ENCODE results near the gene ZNF485.
"Not testable (repeated sequence)": the region's sequence is repeated elsewhere in the genome, so short reads cannot be mapped to it uniquely, and the experiment has no call there.

Gene ZNF485

DNA sequence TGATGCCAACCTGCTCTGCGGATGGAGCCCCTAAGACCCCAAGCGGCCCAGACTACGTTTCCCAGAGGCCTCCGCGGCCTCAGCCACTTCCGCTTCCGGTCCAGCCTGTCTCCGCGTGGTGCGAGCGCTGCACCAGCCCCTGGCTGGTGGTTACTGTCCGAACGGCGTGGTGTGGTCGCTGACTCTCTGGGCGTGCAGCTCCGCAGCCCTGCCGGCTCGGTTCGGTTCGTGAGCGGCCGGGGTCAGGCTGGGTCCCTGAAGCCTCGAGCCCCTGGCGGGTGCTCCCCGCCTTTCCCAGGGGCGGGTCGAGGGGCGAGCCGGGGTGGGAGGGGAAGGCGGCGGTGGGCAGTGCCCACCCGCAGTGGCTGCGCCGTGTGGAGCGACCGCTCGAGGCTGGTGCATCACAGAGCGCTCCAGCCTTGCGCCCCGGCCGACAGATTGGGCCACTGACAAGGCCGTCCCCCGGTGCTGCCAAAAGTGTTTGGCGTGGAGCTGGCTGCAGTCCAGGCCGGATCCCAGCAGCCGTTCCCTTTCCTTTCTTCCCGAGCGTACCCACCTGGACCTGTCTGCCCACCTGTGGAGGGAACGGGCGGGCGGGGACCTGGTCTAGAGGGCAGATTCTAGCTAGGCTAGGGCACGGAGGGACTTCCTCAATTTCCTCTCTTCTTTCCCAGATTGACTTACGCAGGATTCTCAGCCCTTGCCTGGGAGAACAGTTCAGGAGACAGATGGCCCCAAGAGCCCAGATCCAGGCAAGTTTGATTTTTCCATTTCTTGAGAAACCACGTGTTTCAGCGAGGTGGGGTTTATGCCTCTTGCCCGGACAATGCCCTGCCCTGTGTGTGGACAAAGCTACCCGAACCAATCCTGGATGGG, at the start of gene ZNF485:
TSS of gene ZNF485 (plus strand) at position 116 of the 876 bp plus-strand sequence. CDS start at position 729, 613 bp downstream.
- DNase-seq (ENCODE audit: low spot score), result peak; percentile 81

DNA sequence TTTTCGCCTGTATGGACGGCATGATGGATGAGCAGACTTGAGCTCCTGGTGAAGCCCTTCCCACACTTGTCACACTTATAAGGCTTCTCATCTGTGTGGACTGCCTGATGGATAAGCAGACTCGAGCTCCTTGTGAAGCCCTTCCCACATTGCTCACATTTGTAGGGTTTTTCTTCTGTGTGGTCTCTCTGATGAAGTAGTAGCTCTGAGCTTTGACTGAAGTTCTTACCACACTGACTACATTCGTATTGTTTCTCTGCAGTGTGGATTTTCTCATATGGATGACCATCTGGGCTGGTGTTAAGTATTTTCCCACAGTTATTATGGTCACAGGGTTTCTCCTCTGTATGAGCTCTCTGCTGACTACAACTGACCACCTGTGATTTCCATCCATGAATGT, 49.0 kb upstream of the ZNF485 start:
- DNase-seq (ENCODE audit: low spot score), result no peak

DNA sequence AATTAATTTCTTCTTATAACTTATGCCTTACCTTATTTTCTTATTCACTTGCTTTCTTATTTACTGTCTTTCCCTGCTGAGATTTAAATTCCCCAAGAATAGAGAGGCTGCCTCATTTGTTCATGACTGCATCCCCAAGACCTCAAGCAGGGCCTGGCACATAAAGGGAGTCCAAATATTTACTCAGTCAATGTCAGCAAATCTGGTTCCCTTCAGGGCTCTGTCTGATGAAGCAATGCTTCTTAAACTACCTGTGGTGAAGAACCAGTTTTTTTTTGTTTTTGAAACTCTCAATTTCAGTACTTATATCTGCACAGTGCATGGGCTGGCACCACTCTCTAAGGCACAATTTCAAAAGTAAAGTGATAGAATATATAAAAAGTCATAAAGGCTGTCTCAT, 36.6 kb upstream of the ZNF485 start:
- no peak for DNase-seq (ENCODE audit: low spot score)

DNA sequence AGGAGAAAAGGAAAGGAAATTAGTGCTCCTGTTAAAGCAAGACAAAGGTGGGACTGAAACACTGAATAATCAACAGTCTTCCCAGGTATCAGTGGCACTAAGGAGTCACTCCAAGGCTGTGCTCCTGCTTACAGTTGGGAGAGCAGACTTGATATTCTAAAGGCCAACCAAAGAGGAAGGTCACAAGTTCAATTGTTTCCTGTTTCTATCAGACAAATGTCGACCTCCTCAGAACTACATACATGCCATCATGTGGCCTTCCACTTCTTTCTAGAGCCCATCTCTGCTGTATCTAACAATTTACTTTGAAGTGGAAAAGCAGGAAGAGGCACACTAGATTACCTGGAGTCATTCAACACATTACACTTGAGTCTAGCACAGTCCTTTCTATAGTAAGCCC, 35.3 kb upstream of the ZNF485 start:
- no peak for DNase-seq (ENCODE audit: low spot score)

DNA sequence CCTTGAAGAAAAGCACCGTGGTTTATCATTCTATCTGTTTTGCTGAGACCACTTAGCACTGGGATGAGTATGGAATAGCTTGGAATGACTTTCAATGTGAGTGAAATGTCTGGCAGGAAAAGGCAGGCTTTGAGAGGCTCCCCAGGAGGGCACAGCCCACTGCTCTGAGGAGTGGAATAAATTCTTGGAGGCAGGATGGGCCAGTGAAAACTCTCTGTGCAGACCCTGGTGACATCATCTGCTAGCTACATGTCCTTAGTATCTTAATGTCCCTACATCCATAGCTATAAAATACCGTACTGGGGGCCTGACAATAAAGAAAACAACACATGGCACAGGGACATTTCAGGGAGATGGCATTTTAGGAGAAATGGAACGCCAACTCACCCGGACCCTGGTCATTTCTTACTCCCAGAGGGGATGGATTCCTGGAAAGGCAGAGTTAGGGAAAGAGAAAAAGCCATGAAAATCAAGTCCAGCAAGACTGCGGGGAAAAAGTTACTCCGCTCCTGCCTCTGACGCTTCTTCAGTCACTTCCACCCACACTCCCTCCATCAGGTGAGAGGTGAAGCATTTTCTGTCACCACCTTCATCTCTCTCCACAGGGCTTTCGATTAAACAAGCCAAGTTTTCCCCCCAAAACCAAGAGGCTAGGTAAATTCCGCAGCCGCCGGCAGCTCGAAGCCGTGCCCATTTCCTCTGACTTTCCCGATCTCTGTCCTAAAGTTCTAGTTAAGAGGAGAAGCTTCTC, 32.8 kb upstream of the ZNF485 start:
- peak; percentile 26 for DNase-seq (ENCODE audit: low spot score)

DNA sequence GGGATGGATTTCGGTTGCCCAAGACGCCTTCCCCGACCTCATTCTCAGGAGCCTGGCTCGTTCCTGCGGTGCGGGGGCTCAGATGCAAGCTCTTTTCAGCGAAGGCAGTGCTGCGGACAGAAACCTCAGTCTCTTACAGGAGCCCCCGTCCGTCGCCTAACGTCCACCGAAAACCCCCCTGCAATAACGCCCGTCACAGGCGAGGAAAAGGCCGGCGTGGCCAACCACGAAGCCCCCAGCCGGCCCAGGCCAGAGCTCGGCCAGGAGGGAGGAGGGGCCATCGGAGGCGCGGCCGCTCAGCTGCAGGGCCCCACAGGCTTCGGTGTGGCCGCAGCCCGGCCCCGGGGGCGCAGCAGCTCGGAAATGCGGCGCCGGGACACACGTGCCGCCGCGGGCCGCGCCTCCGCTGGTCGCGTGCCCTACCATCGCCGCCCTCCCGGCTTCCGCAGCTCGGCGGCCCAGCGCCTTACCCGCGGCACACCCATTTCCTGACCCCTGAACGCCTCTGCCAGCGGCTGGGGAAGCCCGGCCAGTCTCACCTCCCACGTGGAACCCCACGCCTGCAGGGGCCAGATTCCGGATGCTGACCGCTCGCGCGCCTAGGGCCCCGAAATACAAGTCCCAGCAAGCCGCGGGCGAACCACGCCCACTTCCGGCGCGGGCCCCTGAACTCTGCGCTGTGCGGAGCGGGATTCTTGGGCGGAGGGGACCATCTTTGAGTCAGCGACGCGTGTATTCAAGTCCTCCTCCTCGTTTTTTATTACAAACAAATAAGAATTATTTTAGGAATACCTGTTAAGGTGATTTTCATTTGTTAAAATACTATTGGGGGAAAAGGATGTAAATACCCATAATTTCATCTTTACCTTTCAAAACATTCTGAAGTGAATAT, 32.0 kb upstream of the ZNF485 start, which contains the start of gene ZNF239:
TSS of gene ZNF239 (minus strand) at position 616 of the 892 bp plus-strand sequence. CDS start 16,537 bp downstream, outside the sequence.
- DNase-seq (ENCODE audit: low spot score), result peak; percentile 86

DNA sequence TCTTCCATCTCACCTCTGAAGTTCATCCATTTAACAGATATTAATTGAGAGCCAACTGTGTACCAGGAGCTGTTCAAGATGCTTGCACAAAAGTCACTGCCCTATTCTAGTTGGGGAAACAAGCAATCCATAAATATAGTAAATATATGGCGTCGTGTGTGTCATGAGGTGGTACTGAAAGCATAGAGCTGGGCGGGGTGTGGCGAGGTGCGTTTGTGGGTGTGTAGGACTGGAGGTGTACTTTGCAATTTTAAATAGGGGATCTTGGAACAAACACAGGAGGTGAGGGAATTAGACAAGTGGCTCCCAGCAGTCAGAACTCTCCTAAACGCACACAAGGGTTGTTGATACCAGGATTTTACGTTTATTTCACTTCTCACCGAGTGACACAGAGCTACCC, 31.3 kb upstream of the ZNF485 start:
- no peak for DNase-seq (ENCODE audit: low spot score)

DNA sequence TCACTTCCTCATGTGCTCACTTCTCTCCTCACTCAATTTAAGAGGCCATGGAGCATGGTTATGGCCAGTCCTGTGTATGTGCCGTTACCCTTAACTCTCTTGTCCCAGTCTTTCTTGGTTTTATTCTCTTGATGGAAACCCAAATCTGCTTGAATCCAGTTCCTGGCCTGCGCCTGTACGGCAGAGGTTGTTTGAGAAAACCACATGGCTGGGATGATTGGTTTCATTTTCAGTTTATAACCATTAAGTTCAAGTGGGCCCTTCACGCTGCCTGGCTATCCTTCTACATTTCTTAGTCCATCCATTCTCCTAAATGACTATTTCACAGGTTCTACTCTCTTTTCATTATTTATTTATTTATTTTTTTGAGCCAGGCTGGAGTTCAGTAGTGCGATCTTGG, 30.2 kb upstream of the ZNF485 start:
- DNase-seq (ENCODE audit: low spot score), result no peak

DNA sequence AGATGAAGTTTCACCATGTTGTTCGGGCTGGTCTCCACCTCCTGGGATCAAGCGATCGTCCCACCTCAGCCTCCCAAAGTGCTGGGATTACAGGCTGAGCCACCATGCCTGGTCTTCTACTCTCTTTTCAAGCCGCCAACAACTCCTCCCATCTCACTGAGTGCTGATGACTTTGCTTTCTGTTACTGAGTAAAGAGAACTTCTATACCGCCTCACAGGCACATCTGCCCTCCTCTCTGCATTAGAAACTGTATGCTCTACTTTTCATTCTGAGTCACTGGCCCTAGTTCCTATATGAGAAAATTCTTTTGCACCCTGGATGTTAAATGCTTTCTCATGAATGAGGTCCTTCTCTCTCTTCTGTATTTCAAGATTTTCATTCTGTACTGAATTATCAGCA, 29.7 kb upstream of the ZNF485 start:
- no peak for DNase-seq (ENCODE audit: low spot score)

DNA sequence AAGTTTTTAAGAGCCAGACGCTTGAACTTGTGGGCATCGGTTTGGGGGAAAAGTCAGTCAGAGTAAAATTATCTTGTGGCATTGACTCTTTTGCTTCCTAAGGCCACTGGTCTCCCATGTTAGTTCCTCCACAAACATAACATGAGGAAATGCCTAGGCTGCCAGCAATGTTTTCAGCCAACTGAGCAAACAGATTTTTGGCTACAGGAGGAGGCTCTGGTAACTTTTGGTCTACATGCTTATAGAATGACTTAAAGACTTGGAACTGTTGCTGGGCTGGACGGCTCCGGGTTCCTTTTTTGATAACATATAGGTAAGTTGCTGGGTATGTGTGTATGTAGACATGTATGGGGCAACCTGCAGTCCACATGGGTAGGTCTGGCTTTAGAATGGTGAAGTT, 22.2 kb upstream of the ZNF485 start:
- no peak for DNase-seq (ENCODE audit: low spot score)

DNA sequence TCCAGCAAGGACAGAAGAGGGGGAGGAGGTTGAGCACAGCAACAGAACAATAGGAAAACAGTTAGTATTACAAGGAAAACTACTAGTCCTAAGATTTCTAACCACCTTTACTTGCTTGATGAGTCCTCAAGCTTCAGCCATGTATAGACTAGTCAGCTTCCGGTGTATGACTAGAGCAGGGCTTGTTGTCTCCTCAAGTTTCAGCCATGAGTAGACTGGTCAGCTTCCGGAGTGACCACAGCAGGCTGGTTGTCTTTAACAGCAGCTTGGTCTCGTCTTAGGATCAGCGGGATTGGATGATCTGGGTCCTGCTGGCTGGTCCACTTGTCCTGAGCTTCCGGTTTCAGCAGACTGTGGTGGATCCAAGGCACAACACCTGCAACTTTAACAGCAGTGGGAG, 21.2 kb upstream of the ZNF485 start:
- DNase-seq (ENCODE audit: low spot score), result no peak

DNA sequence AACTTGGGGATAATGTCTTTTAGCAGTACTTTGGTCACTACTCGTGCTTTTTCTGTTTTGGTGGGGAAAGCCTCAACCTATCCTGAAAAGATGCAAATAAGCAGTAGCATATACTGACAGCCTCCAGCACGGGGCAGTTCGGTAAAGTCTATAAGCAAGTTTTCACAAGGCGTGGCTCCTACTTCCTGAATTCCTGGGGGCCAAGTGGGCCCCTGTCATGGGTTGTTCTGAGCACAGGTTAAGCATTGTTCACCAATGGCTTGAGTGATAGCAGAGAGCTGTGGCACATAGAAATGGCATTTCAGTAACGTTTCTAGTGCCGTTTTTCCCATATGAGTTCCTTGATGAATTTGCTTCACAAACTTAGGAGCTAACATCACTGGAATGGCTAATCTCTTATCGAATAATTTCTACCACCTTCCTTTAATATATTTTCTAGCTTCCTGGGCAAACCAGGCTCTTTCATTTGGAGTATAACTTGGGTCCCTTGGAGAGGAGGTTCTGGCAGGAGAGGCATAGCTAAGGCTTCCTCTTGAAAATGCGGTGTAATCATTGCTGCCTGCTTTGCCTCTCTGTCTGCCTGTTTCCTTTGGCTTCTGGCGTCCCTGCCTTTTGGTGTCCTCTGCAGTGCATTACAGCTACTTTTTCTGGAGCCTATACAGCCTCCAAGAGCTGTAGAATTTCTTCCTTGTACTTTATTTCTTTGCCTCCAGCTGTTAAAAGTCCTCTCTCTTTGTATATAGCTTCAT, 20.1 kb upstream of the ZNF485 start:
- DNase-seq (ENCODE audit: low spot score), result no peak

DNA sequence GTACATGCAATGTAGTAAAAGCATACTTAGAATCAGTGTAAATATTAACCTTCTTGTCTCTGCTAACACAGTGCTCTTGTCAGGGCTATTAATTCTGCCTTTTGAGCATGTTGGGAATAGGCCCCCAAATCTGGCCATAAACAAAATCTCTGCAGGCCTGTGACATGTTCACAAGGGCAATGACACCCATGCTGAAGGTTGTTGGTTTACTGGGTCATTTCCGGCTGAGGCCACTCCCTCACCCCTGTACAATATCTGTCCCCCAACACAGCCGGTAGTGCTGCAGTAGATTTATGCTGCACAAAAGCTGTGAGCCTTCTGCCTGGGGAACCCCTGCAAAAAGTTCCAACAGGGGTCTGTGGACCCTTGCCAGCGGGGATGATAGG, 19.5 kb upstream of the ZNF485 start:
- not testable (repeated sequence) for DNase-seq (ENCODE audit: low spot score)

DNA sequence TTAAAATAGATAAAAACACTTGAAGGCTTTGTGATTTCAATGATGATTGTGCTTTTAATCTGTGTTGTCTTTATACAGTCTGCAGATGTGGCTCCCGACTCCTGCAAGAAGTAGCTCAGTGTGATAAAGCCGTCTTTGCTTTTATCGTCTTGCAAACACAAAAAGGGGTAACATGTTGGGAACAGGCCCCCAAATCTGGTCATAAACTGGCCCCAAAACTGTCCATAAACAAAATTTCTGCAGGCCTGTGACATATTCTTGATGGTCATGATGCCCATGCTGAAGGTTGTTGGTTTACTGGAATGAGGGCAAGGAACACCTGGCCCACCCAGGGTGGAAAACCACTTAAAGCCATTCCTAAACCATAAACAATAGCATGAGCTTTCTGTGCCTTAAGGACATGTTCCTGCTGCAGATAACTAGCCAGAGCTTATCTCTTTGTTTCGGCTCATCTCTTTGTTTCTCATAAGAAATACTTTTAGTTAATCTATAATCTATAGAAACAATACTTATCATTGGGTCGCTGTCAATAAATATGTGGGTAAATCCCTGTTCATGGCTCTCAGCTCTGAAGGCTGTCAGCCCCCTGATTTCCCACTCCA, 14.8 kb upstream of the ZNF485 start:
- no peak for DNase-seq (ENCODE audit: low spot score)

DNA sequence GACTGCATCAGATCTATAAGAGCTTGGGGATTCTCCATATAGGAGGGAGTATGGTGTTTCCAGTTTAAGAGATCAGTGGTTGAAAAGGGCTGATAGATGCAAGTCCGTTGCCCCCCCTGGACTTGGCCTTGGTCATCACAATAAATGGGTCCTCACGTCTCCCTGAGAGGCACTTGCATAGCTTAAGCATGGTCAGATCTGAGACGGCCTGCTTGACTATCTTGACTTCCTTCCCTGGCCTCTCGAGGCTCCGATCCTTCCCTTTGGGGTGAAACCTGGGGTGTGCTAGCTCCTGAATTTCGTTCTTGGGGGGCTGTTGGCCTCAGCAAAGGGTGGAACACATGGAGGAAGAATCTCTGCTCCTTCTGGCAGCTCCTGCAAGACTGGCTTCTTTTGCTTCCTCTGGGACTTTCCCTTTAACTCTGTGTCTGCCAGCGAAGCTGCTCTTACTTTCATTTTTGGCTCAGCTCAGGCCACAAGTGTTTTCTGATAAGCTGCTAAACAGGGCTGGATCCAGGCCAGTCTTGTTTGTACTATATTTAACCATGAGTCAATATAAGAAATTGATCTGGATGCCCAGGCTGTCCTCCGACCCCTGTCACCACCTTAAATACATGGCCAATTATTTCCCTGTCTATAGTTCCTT, 11.2 kb upstream of the ZNF485 start:
- DNase-seq (ENCODE audit: low spot score), result no peak

DNA sequence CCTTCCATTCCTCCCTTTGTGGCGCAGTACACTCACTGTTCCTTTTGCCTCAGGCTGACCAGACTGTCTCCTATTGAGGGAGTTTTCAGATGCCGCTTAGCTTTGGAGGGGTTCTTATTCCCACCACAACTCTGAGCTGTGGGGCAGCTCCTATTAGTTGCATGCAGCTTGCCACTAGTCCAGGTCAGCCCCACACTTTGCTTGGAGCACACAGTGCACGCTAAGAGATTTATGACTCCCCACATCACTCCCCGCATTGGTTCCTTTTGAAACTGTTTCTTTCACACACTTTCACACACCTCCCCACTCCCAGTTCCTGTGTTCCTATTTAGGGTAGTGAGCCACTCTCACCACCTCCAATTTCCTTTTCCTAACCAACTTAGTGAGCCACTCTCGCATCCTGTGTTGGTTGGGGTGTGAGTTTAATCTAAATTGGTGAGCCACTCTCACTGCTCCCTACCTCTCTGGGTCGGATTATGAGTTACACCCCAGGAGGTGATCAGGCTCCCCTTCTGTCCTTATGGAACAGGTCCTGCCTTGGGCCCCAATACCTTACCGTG, 10.4 kb upstream of the ZNF485 start:
- no peak for DNase-seq (ENCODE audit: low spot score)

DNA sequence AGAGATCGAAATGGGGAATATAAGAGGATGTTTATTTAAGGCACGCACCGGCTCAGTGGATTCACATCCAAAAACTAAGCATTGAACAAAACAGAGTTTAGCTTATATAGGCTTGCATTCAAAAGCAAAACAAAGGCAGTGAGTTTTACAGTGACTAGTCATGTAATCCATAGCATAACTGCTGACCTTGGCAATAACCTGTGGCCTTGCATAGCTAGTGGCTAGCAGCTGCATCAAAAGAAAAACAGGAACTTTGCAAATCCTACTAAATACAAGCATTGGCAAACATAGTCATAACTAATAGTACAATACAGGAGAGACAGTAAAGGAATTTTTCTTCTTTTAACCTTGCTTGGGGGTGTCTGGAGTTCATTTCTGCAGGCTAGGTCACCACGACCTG, 9.7 kb upstream of the ZNF485 start:
- no peak for DNase-seq (ENCODE audit: low spot score)

DNA sequence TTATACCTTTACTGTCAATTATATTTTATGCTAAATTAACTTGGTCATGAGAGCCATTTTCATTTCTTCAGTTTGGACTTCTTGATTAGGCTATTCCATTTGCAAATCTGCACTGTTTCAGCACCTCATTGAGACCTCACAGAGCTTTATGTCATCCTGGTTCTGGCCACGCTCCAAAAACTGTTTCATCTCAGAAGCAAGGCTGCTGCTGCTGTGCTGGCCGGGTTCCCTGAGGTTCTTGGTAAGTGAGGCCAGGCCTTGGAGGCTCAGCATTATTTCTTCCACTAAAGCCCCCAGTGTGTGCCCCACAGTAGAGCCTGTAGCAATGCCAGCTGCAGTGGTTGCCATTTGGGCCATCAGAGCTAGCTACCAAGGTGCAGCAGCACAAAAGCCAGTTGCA, 7.8 kb upstream of the ZNF485 start:
- no peak for DNase-seq (ENCODE audit: low spot score)

DNA sequence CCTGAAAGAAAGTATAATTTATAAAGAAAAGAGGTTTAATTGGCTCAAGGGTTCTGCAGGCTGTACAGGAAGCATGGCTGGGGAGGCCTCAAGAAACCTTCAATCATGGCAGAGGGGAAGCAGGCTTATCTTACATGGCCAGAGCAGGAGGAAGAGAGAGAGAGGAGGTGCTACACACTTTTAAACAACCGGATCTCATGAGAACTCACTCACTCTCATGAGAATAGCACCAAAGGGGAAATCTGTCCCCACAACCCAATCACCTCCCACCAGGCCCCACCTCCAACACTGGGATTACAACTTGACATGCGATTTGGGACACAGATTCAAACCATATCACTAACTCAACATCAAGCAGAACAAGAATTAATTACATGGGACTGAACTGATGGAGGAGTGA, 6.9 kb upstream of the ZNF485 start:
- no peak for DNase-seq (ENCODE audit: low spot score)

DNA sequence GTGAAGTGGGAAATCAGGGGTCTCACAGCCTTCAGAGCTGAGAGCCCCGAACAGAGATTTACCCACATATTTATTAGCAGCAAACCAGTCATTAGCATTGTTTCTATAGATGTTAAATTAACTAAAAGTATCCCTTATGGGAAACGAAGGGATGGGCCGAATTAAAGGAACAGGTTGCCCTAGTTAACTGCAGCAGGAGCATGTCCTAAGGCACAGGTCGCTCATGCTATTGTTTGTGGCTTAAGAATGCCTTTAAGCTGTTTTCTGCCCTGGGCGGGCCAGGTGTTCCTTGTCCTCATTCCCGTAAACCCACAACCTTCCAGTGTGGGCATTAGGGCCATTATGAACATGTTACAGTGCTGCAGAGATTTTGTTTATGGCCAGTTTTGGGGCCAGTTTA, 4.7 kb upstream of the ZNF485 start:
- not testable (repeated sequence) for DNase-seq (ENCODE audit: low spot score)
